ENCODE measurements around the gene PAK1.

DNA sequence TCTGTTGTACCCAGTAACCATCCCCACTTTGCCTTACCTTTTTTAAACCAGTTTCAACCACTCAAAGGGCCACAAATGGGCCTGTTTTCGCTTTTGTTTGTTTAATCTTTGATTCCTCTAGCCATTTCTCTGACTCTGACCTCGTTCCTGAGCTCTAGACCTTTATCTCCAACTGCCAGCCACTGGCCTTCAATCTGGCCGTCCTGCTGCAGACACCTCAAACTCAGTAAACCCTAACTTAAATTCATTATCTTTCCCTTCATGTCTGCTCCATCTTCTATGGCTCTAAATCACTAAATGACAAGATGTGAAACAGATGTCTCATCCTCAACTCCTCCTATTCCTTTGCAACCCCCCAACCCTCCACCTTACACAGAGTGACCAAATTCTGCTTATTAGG lies 171.1 kb downstream of the PAK1 start:
- TF ChIP-seq, protein P1, sequence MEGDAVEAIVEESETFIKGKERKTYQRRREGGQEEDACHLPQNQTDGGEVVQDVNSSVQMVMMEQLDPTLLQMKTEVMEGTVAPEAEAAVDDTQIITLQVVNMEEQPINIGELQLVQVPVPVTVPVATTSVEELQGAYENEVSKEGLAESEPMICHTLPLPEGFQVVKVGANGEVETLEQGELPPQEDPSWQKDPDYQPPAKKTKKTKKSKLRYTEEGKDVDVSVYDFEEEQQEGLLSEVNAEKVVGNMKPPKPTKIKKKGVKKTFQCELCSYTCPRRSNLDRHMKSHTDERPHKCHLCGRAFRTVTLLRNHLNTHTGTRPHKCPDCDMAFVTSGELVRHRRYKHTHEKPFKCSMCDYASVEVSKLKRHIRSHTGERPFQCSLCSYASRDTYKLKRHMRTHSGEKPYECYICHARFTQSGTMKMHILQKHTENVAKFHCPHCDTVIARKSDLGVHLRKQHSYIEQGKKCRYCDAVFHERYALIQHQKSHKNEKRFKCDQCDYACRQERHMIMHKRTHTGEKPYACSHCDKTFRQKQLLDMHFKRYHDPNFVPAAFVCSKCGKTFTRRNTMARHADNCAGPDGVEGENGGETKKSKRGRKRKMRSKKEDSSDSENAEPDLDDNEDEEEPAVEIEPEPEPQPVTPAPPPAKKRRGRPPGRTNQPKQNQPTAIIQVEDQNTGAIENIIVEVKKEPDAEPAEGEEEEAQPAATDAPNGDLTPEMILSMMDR (conservative IDR thresholded peaks at IDR 0.05), result no peak
- no peak for TF ChIP-seq EZH2 (IDR thresholded peaks at IDR 0.05; ENCODE audit: low read depth)
